Loucy (cell line): Measurements from ENCODE around the gene MINK1.

ENCODE experiments used
- CTCF ChIP-seq: fragments of 200-600 bp; sonication (generic); conservative IDR thresholded peaks from 2 replicates; pipeline ENCODE4 v1.5.1; 2014; ENCODE audit warnings: mild to moderate bottlenecking, antibody characterized with exemption, low read length
- EZH2phosphoT487 ChIP-seq: fragments of 200-600 bp; IDR thresholded peaks from 2 replicates; pipeline ENCODE4 v1.6.1; 2018; ENCODE audit warnings: antibody characterized with exemption, mild to moderate bottlenecking, moderate library complexity, borderline replicate concordance

DNA sequence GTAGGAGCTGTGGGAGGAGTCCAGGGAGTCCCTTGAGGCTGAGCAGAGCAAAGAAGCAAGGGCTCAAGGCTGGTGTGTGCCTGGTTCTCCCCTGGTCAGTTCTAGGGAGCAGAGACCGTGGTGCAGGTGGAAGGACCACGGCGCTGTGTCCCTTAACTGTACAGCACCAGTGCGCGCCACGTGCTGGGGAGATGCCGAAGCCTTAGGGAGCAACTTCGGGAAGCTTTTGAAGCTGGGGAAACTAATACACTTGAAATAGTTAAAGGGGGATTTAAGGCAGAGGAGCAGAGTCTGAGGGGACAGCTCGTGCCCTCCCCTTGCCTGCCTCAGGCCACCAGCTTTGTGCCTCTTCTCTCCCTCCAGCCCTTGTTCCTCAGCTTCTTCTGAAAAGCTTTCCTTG lies 27.5 kb downstream of the MINK1 start:
- TF ChIP-seq CTCF (no peak), EZH2phosphoT487 (no peak)
